CD8-positive, alpha-beta memory T cell (primary cell): ENCODE measurements around the gene HELZ2. TPM values are rescaled to one million over a fixed set of nuclear protein-coding genes. Genes with fewer than 3 reads are reported as not detected.

Experiments used
- CTCF ChIA-PET: fragments of 350-600 bp; sonication (Branson Sonifier 250); formaldehyde crosslinking; loops from one replicate; lab custom pipeline; 2021; ENCODE audit warnings: antibody characterized with exemption; lab: Charles Lee
- POLR2A ChIA-PET: fragments of 350-600 bp; sonication (Branson Sonifier 250); formaldehyde crosslinking; loops from one replicate; lab custom pipeline; 2021; ENCODE audit warnings: antibody characterized with exemption; lab: Charles Lee
- DNase-seq, 5 donors: peaks; one replicate each; pipeline versions ENCODE4 v3.0.0 to v3.0.0-alpha.2; 2020 to 2022; ENCODE audit warnings: mixed read lengths in 1 of 5
- H3K27ac ChIP-seq: one replicate; pipeline ENCODE4 v1.7.0; 2013; ENCODE audit warnings: low read depth, mild to moderate bottlenecking, low read length, moderate library complexity
- H3K27me3 ChIP-seq: 2 replicates; pipeline ENCODE4 v1.7.0; 2013; ENCODE audit warnings: low read length, mild to moderate bottlenecking; ENCODE audit not compliant: insufficient read depth, poor library complexity, severe bottlenecking
- H3K36me3 ChIP-seq: 2 replicates; pipeline ENCODE4 v1.7.0; 2013; ENCODE audit warnings: mild to moderate bottlenecking, low read length, moderate library complexity; ENCODE audit not compliant: insufficient read depth
- H3K4me1 ChIP-seq: 2 replicates; pipeline ENCODE4 v1.7.0; 2013; ENCODE audit warnings: mild to moderate bottlenecking, low read length, moderate library complexity; ENCODE audit not compliant: insufficient read depth
- H3K4me3 ChIP-seq: 2 replicates; pipeline ENCODE4 v1.7.0; 2013; ENCODE audit warnings: mild to moderate bottlenecking, low read length
- H3K9me3 ChIP-seq: 2 replicates; pipeline ENCODE4 v1.7.0; 2013; ENCODE audit warnings: mild to moderate bottlenecking, low read length
- H3K27ac Mint-ChIP-seq, 8 donors: one replicate each; pipeline ENCODE4 v1.8.0; 2020 to 2021; ENCODE audit warnings: mixed read lengths in 8 of 8, mild to moderate bottlenecking in 6 of 8, inconsistent platforms in 3 of 8, moderate library complexity in 3 of 8
- H3K27me3 Mint-ChIP-seq, 2 donors: one replicate each; pipeline ENCODE4 v1.8.0; 2020 to 2021; ENCODE audit warnings: mixed read lengths in 2 of 2, mild to moderate bottlenecking in 1 of 2, moderate library complexity in 1 of 2
- H3K36me3 Mint-ChIP-seq, 3 donors: one replicate each; pipeline ENCODE4 v1.8.0; 2020 to 2021; ENCODE audit warnings: mixed read lengths in 3 of 3, inconsistent platforms in 1 of 3, mild to moderate bottlenecking in 1 of 3
- H3K4me1 Mint-ChIP-seq, 3 donors: one replicate each; pipeline ENCODE4 v1.8.0; 2020 to 2021; ENCODE audit warnings: mixed read lengths in 3 of 3, inconsistent platforms in 1 of 3, mild to moderate bottlenecking in 1 of 3
- H3K4me3 Mint-ChIP-seq, 7 donors: one replicate each; pipeline ENCODE4 v1.8.0; 2020 to 2021; ENCODE audit warnings: mixed read lengths in 7 of 7, mild to moderate bottlenecking in 6 of 7, moderate library complexity in 4 of 7, inconsistent platforms in 2 of 7
- H3K9me3 Mint-ChIP-seq, 5 donors: one replicate each; pipeline ENCODE4 v1.8.0; 2020 to 2022; ENCODE audit warnings: mixed read lengths in 5 of 5, mild to moderate bottlenecking in 3 of 5, moderate library complexity in 2 of 5, inconsistent platforms in 1 of 5
- polyA plus RNA-seq: library from polyadenylated mRNA; unstranded; fragments of 300-500 nt; fragmentation: Illumina TruSeq; gene quantifications from one replicate; pipeline ENCODE4 v1.2.3, GENCODE V29; 2021
- total RNA-seq, 2 experiments: library from RNA; stranded (reverse); gene quantifications; one replicate each; pipeline ENCODE4 v1.2.3, GENCODE V29; 2021

The HELZ2 gene
- total RNA-seq (1 to 10 TPM; 7.4 to 8.7 TPM), polyA plus RNA-seq (9.8 TPM)

GRCh38 chr20:63574156-63574828 lies at the start of gene HELZ2:
Gene HELZ2, minus strand, starts transcription at chr20:63574239. Its CDS starts 1,854 bp downstream, at chr20:63572385.
- H3K4me1 ChIP-seq = peaks cover 20% of the 10 kb centered on the region
- no peaks in the 10 kb centered on the region for H3K9me3 ChIP-seq
- ChIA-PET POLR2A (interaction anchor here (0.6 to 1.9 kb wide), 4 partner anchors 36 to 149 kb away, joined by 3 to 7 read pairs (median 4); partner anchors contain the start of genes GMEB2 and PPDPF), CTCF (interaction anchor here (1.0 to 4.0 kb wide), 4 partner anchors 36 to 84 kb away, joined by 3 to 20 read pairs (median 7); partner anchors contain the start of genes PPDPF, PTK6 and RTEL1)
- H3K27ac ChIP-seq = peak within 1 kb of the TSS; percentile 70
- Mint-ChIP-seq H3K4me3 (peak within 1 kb of the TSS; percentile 66 to 94 (median 78)), H3K36me3 (no peaks in the 10 kb centered on the region), H3K27me3 (peaks cover 0 to 4% of the 10 kb centered on the region in 2 donors), H3K9me3 (no peaks in the 10 kb centered on the region), H3K27ac (peak within 1 kb of the TSS in 7 of 8 donors; percentile 36 to 94 (median 80)), H3K4me1 (peaks cover 3 to 7% (median 4%) of the 10 kb centered on the region in 3 donors)
- H3K27me3 ChIP-seq = no peaks in the 10 kb centered on the region
- peak; percentile 40 to 86 (median 68) for DNase-seq
- peak within 1 kb of the TSS; percentile 62 for H3K4me3 ChIP-seq
- no peaks in the 10 kb centered on the region for H3K36me3 ChIP-seq

GRCh38 chr20:63622732-63623131 lies 48.7 kb upstream of the HELZ2 start:
- Histone ChIP-seq H3K27me3 (no peaks in the 10 kb centered on the region), H3K4me3 (no peak overlapping the region), H3K9me3 (no peaks in the 10 kb centered on the region), H3K36me3 (peaks cover 15% of the 10 kb centered on the region), H3K27ac (no peak overlapping the region), H3K4me1 (peaks cover 12% of the 10 kb centered on the region)
- no peaks in the 10 kb centered on the region for H3K27me3 Mint-ChIP-seq
- peak overlapping the region in 3 of 8 donors; percentile 2 to 79 (median 5) for H3K27ac Mint-ChIP-seq
- DNase-seq = no peak
- peak overlapping the region in 1 of 7 donors; percentile 51 for H3K4me3 Mint-ChIP-seq
- ChIA-PET POLR2A (no interaction called here), CTCF (interaction anchor here (6.1 kb wide), 1 partner anchor 19 kb away, joined by 22 read pairs; no protein-coding TSS in a partner anchor)
- peaks cover 23 to 29% (median 25%) of the 10 kb centered on the region in 3 donors for H3K4me1 Mint-ChIP-seq
- H3K9me3 Mint-ChIP-seq = no peaks in the 10 kb centered on the region
- peaks cover 2 to 29% (median 3%) of the 10 kb centered on the region in 3 donors for H3K36me3 Mint-ChIP-seq

GRCh38 chr20:63622096-63622495 lies 48.1 kb upstream of the HELZ2 start:
- Histone ChIP-seq H3K9me3 (no peaks in the 10 kb centered on the region), H3K36me3 (peaks cover 16% of the 10 kb centered on the region), H3K27me3 (no peaks in the 10 kb centered on the region), H3K27ac (no peak overlapping the region), H3K4me3 (no peak overlapping the region), H3K4me1 (peaks cover 12% of the 10 kb centered on the region)
- peaks cover 23 to 29% (median 25%) of the 10 kb centered on the region in 3 donors for H3K4me1 Mint-ChIP-seq
- no peaks in the 10 kb centered on the region for H3K27me3 Mint-ChIP-seq
- peaks cover 2 to 32% (median 3%) of the 10 kb centered on the region in 3 donors for H3K36me3 Mint-ChIP-seq
- no peaks in the 10 kb centered on the region for H3K9me3 Mint-ChIP-seq
- ChIA-PET POLR2A (interaction anchor here (0.6 kb wide), 1 partner anchor 31 kb away, joined by 4 read pairs; the partner anchor contains the start of gene STMN3), CTCF (interaction anchor here (6.1 kb wide), 1 partner anchor 20 kb away, joined by 22 read pairs; no protein-coding TSS in a partner anchor)
- DNase-seq = no peak
- H3K27ac Mint-ChIP-seq = peak overlapping the region in 1 of 8 donors; percentile 12
- no peak overlapping the region for H3K4me3 Mint-ChIP-seq

GRCh38 chr20:63620991-63621390 lies 47.0 kb upstream of the HELZ2 start:
- ChIA-PET CTCF (interaction anchor here (0.7 to 6.1 kb wide), 2 partner anchors 21 to 244 kb away, joined by 3 to 22 read pairs; partner anchors contain the start of gene TPD52L2), POLR2A (no interaction called here)
- DNase-seq = no peak
- no peak overlapping the region for H3K27ac ChIP-seq
- H3K4me1 Mint-ChIP-seq = peaks cover 23 to 29% (median 25%) of the 10 kb centered on the region in 3 donors
- H3K27me3 Mint-ChIP-seq = no peaks in the 10 kb centered on the region
- peaks cover 16% of the 10 kb centered on the region for H3K36me3 ChIP-seq
- H3K36me3 Mint-ChIP-seq = peaks cover 2 to 42% (median 3%) of the 10 kb centered on the region in 3 donors
- H3K4me1 ChIP-seq = peaks cover 11% of the 10 kb centered on the region
- H3K4me3 ChIP-seq = no peak overlapping the region
- H3K9me3 ChIP-seq = no peaks in the 10 kb centered on the region
- peak overlapping the region in 1 of 8 donors; percentile 28 for H3K27ac Mint-ChIP-seq
- H3K27me3 ChIP-seq = no peaks in the 10 kb centered on the region
- H3K4me3 Mint-ChIP-seq = peak overlapping the region in 2 of 7 donors; percentile 76 to 77
- H3K9me3 Mint-ChIP-seq = no peaks in the 10 kb centered on the region

GRCh38 chr20:63619505-63619904 lies 45.5 kb upstream of the HELZ2 start:
- POLR2A ChIA-PET = interaction anchor here (1.4 kb wide), 1 partner anchor 8 kb away, joined by 4 read pairs; the partner anchor contains the start of gene GMEB2
- CTCF ChIA-PET = no interaction called here
- H3K9me3 Mint-ChIP-seq = no peaks in the 10 kb centered on the region

GRCh38 chr20:63619086-63619485 lies 45.0 kb upstream of the HELZ2 start:
- H3K27ac Mint-ChIP-seq = no peak overlapping the region

More at GRCh38 chr20:63619505-63619904, 45.5 kb upstream of the HELZ2 start:
- Mint-ChIP-seq H3K27ac (no peak overlapping the region), H3K4me1 (peaks cover 17 to 23% (median 23%) of the 10 kb centered on the region in 3 donors), H3K27me3 (no peaks in the 10 kb centered on the region), H3K36me3 (peaks cover 2 to 54% (median 3%) of the 10 kb centered on the region in 3 donors), H3K4me3 (no peak overlapping the region)
- Histone ChIP-seq H3K4me1 (peaks cover 5% of the 10 kb centered on the region), H3K36me3 (peaks cover 16% of the 10 kb centered on the region), H3K27ac (no peak overlapping the region), H3K4me3 (no peak overlapping the region), H3K27me3 (no peaks in the 10 kb centered on the region), H3K9me3 (no peaks in the 10 kb centered on the region)
- DNase-seq = no peak

GRCh38 chr20:63618291-63618980 lies 44.4 kb upstream of the HELZ2 start:
- H3K4me1 Mint-ChIP-seq = peaks cover 18 to 25% (median 20%) of the 10 kb centered on the region in 3 donors
- peaks cover 2 to 61% (median 3%) of the 10 kb centered on the region in 3 donors for H3K36me3 Mint-ChIP-seq
- ChIA-PET POLR2A (interaction anchor here (1.4 kb wide), 1 partner anchor 9 kb away, joined by 4 read pairs; the partner anchor contains the start of gene GMEB2), CTCF (interaction anchor here (1.0 to 2.1 kb wide), 3 partner anchors 23 to 89 kb away, joined by 3 to 14 read pairs (median 5); partner anchors contain the start of genes ARFRP1 and ZGPAT)
- no peaks in the 10 kb centered on the region for H3K9me3 ChIP-seq
- no peaks in the 10 kb centered on the region for H3K27me3 ChIP-seq
- H3K4me3 Mint-ChIP-seq = no peak overlapping the region
- H3K36me3 ChIP-seq = peaks cover 16% of the 10 kb centered on the region
- no peaks in the 10 kb centered on the region for H3K9me3 Mint-ChIP-seq
- no peak overlapping the region for H3K27ac Mint-ChIP-seq
- no peak overlapping the region for H3K4me3 ChIP-seq
- no peak for DNase-seq
- peaks cover 5% of the 10 kb centered on the region for H3K4me1 ChIP-seq
- H3K27me3 Mint-ChIP-seq = no peaks in the 10 kb centered on the region
- no peak overlapping the region for H3K27ac ChIP-seq

More at GRCh38 chr20:63619086-63619485, 45.0 kb upstream of the HELZ2 start:
- no peaks in the 10 kb centered on the region for H3K9me3 ChIP-seq
- peaks cover 5% of the 10 kb centered on the region for H3K4me1 ChIP-seq
- H3K36me3 Mint-ChIP-seq = peaks cover 0 to 57% (median 3%) of the 10 kb centered on the region in 3 donors
- no peak overlapping the region for H3K27ac ChIP-seq
- CTCF ChIA-PET = interaction anchor here (1.0 kb wide), 1 partner anchor 23 kb away, joined by 5 read pairs; no protein-coding TSS in a partner anchor
- no peaks in the 10 kb centered on the region for H3K27me3 Mint-ChIP-seq
- peaks cover 16% of the 10 kb centered on the region for H3K36me3 ChIP-seq
- POLR2A ChIA-PET = interaction anchor here (1.4 kb wide), 1 partner anchor 8 kb away, joined by 4 read pairs; the partner anchor contains the start of gene GMEB2
- DNase-seq = no peak
- peaks cover 16 to 21% (median 20%) of the 10 kb centered on the region in 3 donors for H3K4me1 Mint-ChIP-seq
- H3K9me3 Mint-ChIP-seq = no peaks in the 10 kb centered on the region
- no peak overlapping the region for H3K4me3 Mint-ChIP-seq
- H3K27me3 ChIP-seq = no peaks in the 10 kb centered on the region
- no peak overlapping the region for H3K4me3 ChIP-seq
